ENCODE results near the gene PPP6R3.

GRCh38 chr11:68539395-68539794 lies 78.8 kb downstream of the PPP6R3 start:
- no peak for TF ChIP-seq EZH2 (IDR thresholded peaks at IDR 0.05; ENCODE audit: borderline replicate concordance)
- no peak for TF ChIP-seq CTCF (IDR thresholded peaks at IDR 0.05; ENCODE audit: poor library complexity)
- no peak for TF ChIP-seq EZH2phosphoT487 (IDR thresholded peaks at IDR 0.05; ENCODE audit: low read depth, severe bottlenecking, unreplicated experiment)
